ENCODE measurements around the gene NOC4L. TPM values are rescaled to one million over a fixed set of nuclear protein-coding genes. Genes with fewer than 3 reads are reported as not detected.
"Not testable (repeated sequence)": the region's sequence is repeated elsewhere in the genome, so short reads cannot be mapped to it uniquely, and the experiment has no call there.

Gene NOC4L
- total RNA-seq, 1 donor: 13.2 TPM

DNA sequence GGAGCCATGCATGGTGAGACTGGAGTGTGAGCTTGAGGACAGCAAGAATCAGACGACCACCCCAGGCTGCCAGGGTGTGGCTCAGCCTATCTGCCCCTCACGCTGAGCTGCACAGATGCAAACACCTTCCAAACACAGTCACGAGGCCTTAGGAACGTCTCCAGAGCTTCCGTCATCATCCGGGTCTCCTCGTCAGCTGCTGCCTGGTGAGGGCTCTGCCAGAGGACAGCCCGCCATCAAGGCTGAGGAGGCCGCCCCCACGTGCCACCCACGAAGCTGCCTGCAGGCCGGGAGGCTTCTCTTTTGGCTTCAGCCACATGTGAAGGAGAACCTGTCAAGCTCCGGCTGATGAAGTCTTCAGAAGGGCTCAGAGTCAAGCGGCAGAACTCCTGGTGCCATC is 13.6 kb upstream of the NOC4L start:
- no peak for DNase-seq (ENCODE audit: low read depth)
- H3K4me3 ChIP-seq (ENCODE audit: low read depth, low read length): no peak overlapping the region
- TF ChIP-seq, protein P1, sequence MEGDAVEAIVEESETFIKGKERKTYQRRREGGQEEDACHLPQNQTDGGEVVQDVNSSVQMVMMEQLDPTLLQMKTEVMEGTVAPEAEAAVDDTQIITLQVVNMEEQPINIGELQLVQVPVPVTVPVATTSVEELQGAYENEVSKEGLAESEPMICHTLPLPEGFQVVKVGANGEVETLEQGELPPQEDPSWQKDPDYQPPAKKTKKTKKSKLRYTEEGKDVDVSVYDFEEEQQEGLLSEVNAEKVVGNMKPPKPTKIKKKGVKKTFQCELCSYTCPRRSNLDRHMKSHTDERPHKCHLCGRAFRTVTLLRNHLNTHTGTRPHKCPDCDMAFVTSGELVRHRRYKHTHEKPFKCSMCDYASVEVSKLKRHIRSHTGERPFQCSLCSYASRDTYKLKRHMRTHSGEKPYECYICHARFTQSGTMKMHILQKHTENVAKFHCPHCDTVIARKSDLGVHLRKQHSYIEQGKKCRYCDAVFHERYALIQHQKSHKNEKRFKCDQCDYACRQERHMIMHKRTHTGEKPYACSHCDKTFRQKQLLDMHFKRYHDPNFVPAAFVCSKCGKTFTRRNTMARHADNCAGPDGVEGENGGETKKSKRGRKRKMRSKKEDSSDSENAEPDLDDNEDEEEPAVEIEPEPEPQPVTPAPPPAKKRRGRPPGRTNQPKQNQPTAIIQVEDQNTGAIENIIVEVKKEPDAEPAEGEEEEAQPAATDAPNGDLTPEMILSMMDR (IDR thresholded peaks at IDR 0.05; ENCODE audit: insufficient read depth, low read length): no peak

DNA sequence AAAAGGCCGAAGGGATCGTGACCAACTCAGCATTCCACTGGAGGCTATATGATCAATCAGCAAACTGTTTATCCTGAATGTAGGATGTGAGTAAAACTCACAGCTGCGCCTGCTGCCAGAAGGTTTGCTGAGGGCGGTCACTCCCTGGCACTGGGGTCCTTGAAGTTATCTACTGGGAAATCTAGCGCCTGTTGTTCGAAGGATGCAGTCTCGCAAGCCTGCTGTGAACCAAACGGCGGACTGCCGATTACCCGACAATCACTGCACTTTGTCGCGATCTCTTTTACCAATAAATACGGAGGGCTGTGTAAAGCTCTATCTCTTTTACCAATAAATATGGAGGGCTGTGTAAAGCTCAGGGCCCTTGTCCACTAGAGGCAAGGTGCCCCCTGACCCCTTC is 13.0 kb upstream of the NOC4L start:
- TF ChIP-seq, protein P1 (IDR thresholded peaks at IDR 0.05; ENCODE audit: insufficient read depth, low read length): no peak
- no peak for DNase-seq (ENCODE audit: low read depth)
- no peak overlapping the region for H3K4me3 ChIP-seq (ENCODE audit: low read depth, low read length)

DNA sequence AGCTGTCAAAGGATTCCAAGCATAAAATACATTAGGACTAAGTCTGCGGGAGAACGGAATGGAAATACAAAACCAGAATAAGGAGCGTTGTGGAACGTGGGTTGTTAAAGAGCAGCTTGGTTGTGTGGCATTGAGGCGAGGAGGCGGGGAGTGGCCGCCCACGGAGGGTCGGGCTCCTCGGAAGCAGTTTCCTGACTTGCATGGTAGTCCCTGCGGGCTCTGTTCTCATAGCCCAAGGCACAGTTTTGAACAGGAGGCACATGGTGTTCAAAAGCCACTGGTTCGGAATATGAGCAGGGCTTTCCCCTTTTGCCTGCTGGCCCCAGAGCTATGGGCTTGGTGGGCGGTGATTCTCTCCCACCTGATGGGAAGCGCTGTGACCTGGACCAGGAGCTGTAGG is 12.3 kb upstream of the NOC4L start:
- TF ChIP-seq, protein P1 (IDR thresholded peaks at IDR 0.05; ENCODE audit: insufficient read depth, low read length): no peak
- no peak for DNase-seq (ENCODE audit: low read depth)
- H3K4me3 ChIP-seq (ENCODE audit: low read depth, low read length): no peak overlapping the region

DNA sequence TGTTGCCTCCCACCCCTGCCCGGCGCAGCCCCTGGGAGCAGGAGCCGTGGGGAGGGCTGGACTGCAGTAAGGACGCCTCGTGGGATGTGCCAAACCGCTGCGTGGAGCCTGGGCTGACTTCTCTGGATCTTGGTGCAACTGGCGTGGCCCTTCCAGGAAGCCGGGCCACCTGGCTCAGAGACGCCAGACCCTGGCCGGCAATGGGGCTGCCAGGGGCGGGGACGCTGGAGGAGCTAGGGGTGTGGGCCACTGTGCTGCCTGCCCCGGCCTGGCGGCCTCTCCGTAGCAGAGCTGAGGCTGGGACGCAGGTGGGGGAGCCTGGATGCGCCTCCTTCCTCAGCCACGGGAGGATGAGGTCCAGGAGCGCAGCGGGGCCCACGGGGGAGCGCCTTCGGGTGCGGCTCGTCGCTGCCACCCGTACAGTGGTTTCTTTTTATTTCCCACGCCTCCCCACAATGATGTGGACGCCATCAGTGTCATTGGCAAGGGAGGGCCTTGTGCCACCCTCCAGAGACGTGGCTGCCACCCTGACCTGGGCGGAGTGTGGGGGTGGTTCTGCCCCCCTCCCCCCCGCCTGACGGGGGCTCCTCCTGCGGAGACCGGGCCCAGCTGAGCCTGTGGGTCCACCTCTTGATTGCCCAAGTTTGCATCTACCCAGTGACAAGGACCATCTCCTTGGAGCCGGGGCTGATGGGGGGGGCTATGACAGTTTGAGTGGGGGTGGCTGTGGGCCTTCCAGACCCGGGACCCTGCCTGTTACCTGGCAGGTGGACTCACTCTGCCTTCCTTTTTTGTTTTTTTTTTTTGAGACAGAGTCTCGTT is 11.4 kb upstream of the NOC4L start:
- no peak overlapping the region for H3K4me3 ChIP-seq (ENCODE audit: low read depth, low read length)
- TF ChIP-seq, protein P1 (IDR thresholded peaks at IDR 0.05; ENCODE audit: insufficient read depth, low read length): no peak
- DNase-seq (ENCODE audit: low read depth): no peak

DNA sequence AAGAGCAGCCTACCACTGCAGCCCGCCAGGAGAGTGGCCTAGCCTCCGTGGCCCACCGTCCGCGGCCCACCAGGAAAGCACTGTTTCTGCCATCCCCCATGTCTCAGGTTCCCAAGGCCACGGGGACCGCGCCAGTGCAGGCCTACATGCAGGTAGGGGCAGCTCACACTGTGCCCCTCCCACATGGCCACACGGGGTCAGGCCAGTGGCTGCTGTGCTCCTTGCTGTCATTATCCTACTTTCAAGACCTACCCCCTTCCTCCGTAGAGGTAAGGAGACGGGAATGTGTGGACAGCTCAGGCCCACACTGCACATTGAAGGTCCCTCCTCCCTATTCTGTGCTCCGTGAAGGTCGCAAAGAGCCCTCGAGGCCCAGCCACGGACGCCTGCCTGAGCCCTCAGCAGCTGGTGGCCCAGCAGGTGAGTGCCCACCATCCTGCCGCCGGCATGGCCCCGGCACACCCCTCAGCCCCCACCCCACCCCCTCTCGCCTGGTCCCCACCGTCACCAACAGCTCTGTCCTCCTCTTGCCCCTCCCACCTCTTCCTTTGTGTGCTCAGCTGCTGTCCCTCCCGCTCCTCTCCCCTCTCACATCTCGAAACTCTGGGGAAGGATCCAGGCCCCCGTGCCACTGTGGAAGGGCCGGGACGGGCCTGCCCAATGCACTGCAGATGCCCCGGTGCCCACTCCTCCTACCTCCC is 10.2 kb upstream of the NOC4L start:
- no peak overlapping the region for H3K4me3 ChIP-seq (ENCODE audit: low read depth, low read length)
- DNase-seq (ENCODE audit: low read depth): no peak
- TF ChIP-seq, protein P1 (IDR thresholded peaks at IDR 0.05; ENCODE audit: insufficient read depth, low read length): no peak

DNA sequence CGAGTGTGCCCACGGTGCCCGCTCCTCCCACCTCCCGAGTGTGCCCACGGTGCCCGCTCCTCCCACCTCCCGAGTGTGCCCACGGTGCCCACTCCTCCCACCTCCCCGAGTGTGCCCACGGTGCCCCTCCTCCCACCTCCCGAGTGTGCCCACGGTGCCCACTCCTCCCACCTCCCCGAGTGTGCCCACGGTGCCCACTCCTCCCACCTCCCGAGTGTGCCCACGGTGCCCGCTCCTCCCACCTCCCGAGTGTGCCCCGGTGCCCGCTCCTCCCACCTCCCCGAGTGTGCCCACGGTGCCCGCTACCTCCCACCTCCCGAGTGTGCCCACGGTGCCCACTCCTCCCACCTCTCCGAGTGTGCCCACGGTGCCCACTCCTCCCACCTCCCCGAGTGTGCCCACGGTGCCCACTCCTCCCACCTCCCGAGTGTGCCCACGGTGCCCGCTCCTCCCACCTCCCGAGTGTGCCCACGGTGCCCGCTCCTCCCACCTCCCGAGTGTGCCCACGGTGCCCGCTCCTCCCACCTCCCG is 9.5 kb upstream of the NOC4L start:
- H3K4me3 ChIP-seq (ENCODE audit: low read depth, low read length); DNase-seq (ENCODE audit: low read depth): not testable (repeated sequence)

DNA sequence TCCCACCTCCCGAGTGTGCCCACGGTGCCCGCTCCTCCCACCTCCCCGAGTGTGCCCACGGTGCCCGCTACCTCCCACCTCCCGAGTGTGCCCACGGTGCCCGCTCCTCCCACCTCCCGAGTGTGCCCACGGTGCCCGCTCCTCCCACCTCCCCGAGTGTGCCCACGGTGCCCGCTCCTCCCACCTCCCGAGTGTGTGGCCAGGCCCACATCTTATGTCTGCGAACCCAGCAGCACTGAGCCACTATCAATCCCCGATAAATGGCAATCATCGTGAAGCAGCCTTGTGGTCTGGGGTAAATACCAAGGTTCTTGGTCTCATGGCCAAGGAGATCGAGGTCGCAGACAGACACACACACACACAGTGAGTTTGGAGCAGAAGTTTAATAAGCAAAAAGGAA is 8.0 kb upstream of the NOC4L start:
- H3K4me3 ChIP-seq (ENCODE audit: low read depth, low read length); DNase-seq (ENCODE audit: low read depth): not testable (repeated sequence)
